ACC112 (cell line): ENCODE measurements around the gene FAF1.
"Not testable (repeated sequence)": the region's sequence is repeated elsewhere in the genome, so short reads cannot be mapped to it uniquely, and the experiment has no call there.

Source experiments
- H2AFZ ChIP-seq: fragments of 200-600 bp; sonication (generic); one replicate; pipeline ENCODE4 v1.6.0; 2017; ENCODE audit warnings: antibody characterized with exemption, low read length; ENCODE audit not compliant: unreplicated experiment
- H3K27ac ChIP-seq: fragments of 200-600 bp; sonication (generic); 2 replicates; pipeline ENCODE4 v1.5.1; 2014; ENCODE audit warnings: low read depth, mild to moderate bottlenecking, antibody characterized with exemption, low read length, moderate library complexity
- H3K27me3 ChIP-seq: fragments of 200-600 bp; sonication (generic); 2 replicates; pipeline ENCODE4 v1.6.1; 2014; ENCODE audit warnings: mild to moderate bottlenecking, antibody characterized with exemption, low read length, moderate library complexity, mixed read lengths; ENCODE audit not compliant: insufficient read depth
- H3K36me3 ChIP-seq: fragments of 200-600 bp; sonication (generic); 2 replicates; pipeline ENCODE4 v1.6.1; 2016; ENCODE audit warnings: mild to moderate bottlenecking, antibody characterized with exemption, low read length, moderate library complexity, mixed read lengths; ENCODE audit not compliant: insufficient read depth
- H3K4me1 ChIP-seq: fragments of 200-600 bp; sonication (generic); one replicate; pipeline ENCODE4 v1.6.1; 2016; ENCODE audit warnings: low read length, mixed read lengths; ENCODE audit not compliant: insufficient read depth, unreplicated experiment, control insufficient read depth
- H3K4me3 ChIP-seq: fragments of 200-600 bp; sonication (generic); 2 replicates; pipeline ENCODE4 v1.5.1; 2014; ENCODE audit warnings: mild to moderate bottlenecking, low read depth, low read length
- H3K79me2 ChIP-seq: fragments of 200-600 bp; sonication (generic); one replicate; pipeline ENCODE4 v1.6.0; 2016; ENCODE audit warnings: low read length; ENCODE audit not compliant: control insufficient read depth, unreplicated experiment, insufficient read depth

Gene FAF1

GRCh38 chr1:50527987-50528320 is 432.1 kb downstream of the FAF1 start:
- not testable (repeated sequence) for H3K27me3 ChIP-seq, H3K36me3 ChIP-seq, H3K4me3 ChIP-seq

GRCh38 chr1:50527249-50527986 is 432.6 kb downstream of the FAF1 start:
- Histone ChIP-seq H3K4me3 (no peak overlapping the region), H2AFZ (no peak overlapping the region), H3K4me1 (no peaks in the 10 kb centered on the region), H3K27ac (no peak overlapping the region), H3K79me2 (no peaks in the 10 kb centered on the region), H3K27me3 (no peaks in the 10 kb centered on the region), H3K36me3 (peaks cover 6% of the 10 kb centered on the region; the same call in 1 of the 2 replicates)

More at GRCh38 chr1:50527987-50528320, 432.1 kb downstream of the FAF1 start:
- H3K27ac ChIP-seq, H2AFZ ChIP-seq, H3K79me2 ChIP-seq, H3K4me1 ChIP-seq: not testable (repeated sequence)

- H3K36me3 ChIP-seq = peaks cover 6% of the 10 kb centered on the region; the same call in 1 of the 2 replicates
- H3K4me3 ChIP-seq = no peak overlapping the region
- H3K27ac ChIP-seq = no peak overlapping the region
- H2AFZ ChIP-seq = no peak overlapping the region
- no peaks in the 10 kb centered on the region for H3K4me1 ChIP-seq
- H3K27me3 ChIP-seq = no peaks in the 10 kb centered on the region
- no peaks in the 10 kb centered on the region for H3K79me2 ChIP-seq
Measured at GRCh38 chr1:50526431-50526830, 433.6 kb downstream of the FAF1 start.

- Histone ChIP-seq H3K27me3 (no peaks in the 10 kb centered on the region), H3K4me3 (no peak overlapping the region), H2AFZ (no peak overlapping the region), H3K79me2 (no peaks in the 10 kb centered on the region), H3K36me3 (peaks cover 6% of the 10 kb centered on the region; the same call in 1 of the 2 replicates), H3K4me1 (no peaks in the 10 kb centered on the region), H3K27ac (no peak overlapping the region)
Measured at GRCh38 chr1:50523548-50523947, 436.5 kb downstream of the FAF1 start.

GRCh38 chr1:50522691-50523342 is 437.2 kb downstream of the FAF1 start:
- Histone ChIP-seq H2AFZ (no peak overlapping the region), H3K79me2 (no peaks in the 10 kb centered on the region), H3K27me3 (no peaks in the 10 kb centered on the region), H3K4me1 (no peaks in the 10 kb centered on the region), H3K27ac (no peak overlapping the region), H3K4me3 (no peak overlapping the region), H3K36me3 (peaks cover 6% of the 10 kb centered on the region; the same call in 1 of the 2 replicates)

GRCh38 chr1:50521703-50522102 is 438.4 kb downstream of the FAF1 start:
- Histone ChIP-seq H3K79me2 (no peaks in the 10 kb centered on the region), H2AFZ (no peak overlapping the region), H3K4me1 (no peaks in the 10 kb centered on the region), H3K36me3 (peaks cover 6% of the 10 kb centered on the region; the same call in 1 of the 2 replicates), H3K27ac (no peak overlapping the region), H3K4me3 (no peak overlapping the region), H3K27me3 (no peaks in the 10 kb centered on the region)

GRCh38 chr1:50517488-50517887 is 442.6 kb downstream of the FAF1 start:
- Histone ChIP-seq H3K27ac (no peak overlapping the region), H3K4me3 (no peak overlapping the region), H3K27me3 (no peaks in the 10 kb centered on the region), H2AFZ (no peak overlapping the region), H3K4me1 (no peaks in the 10 kb centered on the region), H3K36me3 (no peaks in the 10 kb centered on the region), H3K79me2 (no peaks in the 10 kb centered on the region)

GRCh38 chr1:50516056-50516455 is 444.0 kb downstream of the FAF1 start:
- Histone ChIP-seq H3K27ac (no peak overlapping the region), H3K79me2 (no peaks in the 10 kb centered on the region), H3K27me3 (no peaks in the 10 kb centered on the region), H3K4me1 (no peaks in the 10 kb centered on the region), H3K4me3 (no peak overlapping the region), H2AFZ (no peak overlapping the region), H3K36me3 (no peaks in the 10 kb centered on the region)

- Histone ChIP-seq H3K27me3 (no peaks in the 10 kb centered on the region), H3K79me2 (no peaks in the 10 kb centered on the region), H3K27ac (no peak overlapping the region), H3K36me3 (no peaks in the 10 kb centered on the region; the same call in 1 of the 2 replicates), H3K4me3 (no peak overlapping the region), H2AFZ (no peak overlapping the region), H3K4me1 (no peaks in the 10 kb centered on the region)
Measured at GRCh38 chr1:50508040-50508586, 452.0 kb downstream of the FAF1 start.

- Histone ChIP-seq H3K79me2 (no peaks in the 10 kb centered on the region), H3K27me3 (no peaks in the 10 kb centered on the region), H2AFZ (no peak overlapping the region), H3K4me3 (no peak overlapping the region), H3K4me1 (no peaks in the 10 kb centered on the region), H3K36me3 (no peaks in the 10 kb centered on the region; the same call in 1 of the 2 replicates), H3K27ac (no peak overlapping the region)
Measured at GRCh38 chr1:50505427-50505826, 454.6 kb downstream of the FAF1 start.

GRCh38 chr1:50503515-50503914 is 456.6 kb downstream of the FAF1 start:
- Histone ChIP-seq H3K36me3 (no peaks in the 10 kb centered on the region; the same call in 1 of the 2 replicates), H3K27ac (no peak overlapping the region), H2AFZ (no peak overlapping the region), H3K4me3 (no peak overlapping the region), H3K79me2 (no peaks in the 10 kb centered on the region), H3K27me3 (no peaks in the 10 kb centered on the region), H3K4me1 (no peaks in the 10 kb centered on the region)
